HG03108 (cell line): ENCODE measurements around the gene SP1.
A peak's percentile ranks its signal among the peaks of the same experiment; 100 is the strongest.
"Not testable (repeated sequence)": the region's sequence is repeated elsewhere in the genome, so short reads cannot be mapped to it uniquely, and the experiment has no call there.

Experiments
- ATAC-seq: cut with Tn5 transposase; IDR thresholded peaks from one replicate; pipeline ENCODE4 v1.9.1; 2021; ENCODE audit warnings: moderate library complexity; ENCODE audit not compliant: unreplicated experiment

Gene SP1

DNA sequence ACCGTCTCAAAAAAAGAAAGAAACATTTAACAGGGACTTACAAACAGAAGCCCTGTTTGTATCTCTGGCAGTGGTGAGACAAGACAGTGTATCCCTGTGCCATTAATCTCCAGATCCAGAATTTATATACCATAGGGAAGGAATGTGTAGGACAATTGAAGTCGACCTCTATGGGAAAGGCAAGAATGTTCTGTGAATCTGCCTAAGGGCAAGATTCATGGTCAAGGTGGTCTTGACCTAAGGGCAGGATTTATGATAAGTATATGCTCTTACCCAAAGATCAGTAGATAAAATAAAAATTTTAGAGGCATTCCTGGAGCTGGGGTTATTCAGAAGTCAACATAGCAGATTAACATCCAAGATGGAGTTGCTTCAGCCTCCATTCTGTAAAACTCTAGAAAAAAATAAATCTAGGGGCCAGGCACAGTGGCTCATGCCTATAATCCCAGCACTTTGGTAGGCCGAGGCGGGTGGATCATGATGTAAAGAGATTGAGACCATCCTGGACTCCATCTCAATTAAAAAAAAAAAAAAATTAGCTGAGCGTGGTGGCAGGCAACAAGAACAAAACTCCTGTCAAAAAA, 21.0 kb upstream of the SP1 start:
- no peak for ATAC-seq

DNA sequence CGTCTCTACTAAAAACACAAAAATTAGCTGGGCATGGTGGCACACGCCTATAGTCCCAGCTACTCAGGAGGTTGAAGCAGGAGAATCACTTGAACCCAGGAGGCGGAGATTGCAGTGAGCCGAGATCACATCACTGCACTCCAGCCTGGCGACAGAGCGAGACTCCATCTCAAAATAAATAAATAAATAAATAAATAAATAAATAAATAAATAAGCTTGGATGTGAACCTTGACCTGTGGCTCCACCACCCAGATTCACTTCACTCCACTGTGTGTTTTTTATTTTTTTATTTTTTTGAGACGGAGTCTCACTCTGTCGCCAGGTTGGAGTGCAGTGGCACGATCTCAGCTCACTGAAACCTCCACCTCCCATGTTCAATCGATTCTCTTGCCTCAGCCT, 18.3 kb upstream of the SP1 start:
- ATAC-seq = not testable (repeated sequence)

DNA sequence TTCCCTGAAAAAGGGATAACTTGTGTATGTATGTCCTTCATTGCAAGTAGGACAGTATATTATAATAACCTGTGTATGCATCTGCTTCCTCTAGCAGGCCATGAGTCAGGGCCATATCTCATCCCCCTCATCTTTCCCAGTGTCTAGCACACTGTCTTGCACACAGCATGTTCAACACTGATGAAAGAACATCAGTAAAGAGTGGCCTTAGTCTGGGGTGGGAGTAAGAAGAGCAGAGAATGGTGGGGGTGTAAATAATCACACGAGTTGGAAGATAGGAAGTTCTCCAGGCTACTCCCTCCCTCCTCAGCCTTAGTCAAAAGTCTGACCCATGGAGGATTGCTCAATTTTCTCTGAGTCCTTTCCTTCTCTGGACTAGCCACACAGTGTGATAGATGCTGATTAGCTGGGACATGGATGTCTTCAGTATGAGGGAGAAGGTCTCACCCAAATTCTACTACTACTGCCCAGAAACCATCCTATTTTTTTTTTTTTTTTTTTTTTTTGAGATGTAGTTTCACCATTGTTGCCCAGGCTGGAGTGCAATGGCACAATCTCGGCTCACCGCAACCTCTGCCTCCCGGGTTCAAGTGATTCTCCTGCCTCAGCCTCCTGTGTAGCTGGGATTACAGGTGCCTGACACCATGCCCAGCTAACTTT, 14.6 kb upstream of the SP1 start:
- no peak for ATAC-seq

DNA sequence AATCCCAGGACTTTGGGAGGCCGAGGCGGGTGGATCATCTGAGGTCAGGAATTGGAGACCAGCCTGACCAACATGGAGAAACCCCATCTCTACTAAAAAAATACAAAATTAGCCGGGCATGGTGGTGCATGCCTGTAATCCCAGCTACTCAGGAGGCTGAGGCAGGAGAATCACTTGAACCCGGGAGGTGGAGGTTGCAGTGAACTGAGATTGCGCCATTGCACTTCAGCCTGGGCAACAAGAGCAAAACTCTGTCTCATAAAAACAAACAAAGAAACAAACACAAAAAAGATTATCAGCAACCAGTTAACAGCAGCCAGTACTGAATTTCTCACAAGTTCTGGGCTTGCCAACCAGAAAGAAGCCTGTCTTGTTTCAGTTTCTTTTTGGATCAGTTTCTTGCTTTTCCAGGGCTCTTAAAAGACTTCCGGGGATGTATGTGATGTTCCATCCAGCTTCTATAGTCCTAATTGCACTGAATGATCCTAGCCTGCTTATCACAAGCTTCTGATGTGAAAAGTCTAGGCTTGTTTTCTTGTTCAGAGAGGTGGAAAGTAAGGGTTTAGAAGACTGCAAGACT, 6.3 kb upstream of the SP1 start:
- ATAC-seq = not testable (repeated sequence)

GRCh38 chr12:53374277-53374676, 5.7 kb upstream of the SP1 start:
- not testable (repeated sequence) for ATAC-seq

- ATAC-seq = no peak
These were observed 3.2 kb upstream of the SP1 start for GRCh38 chr12:53376747-53377146.

DNA sequence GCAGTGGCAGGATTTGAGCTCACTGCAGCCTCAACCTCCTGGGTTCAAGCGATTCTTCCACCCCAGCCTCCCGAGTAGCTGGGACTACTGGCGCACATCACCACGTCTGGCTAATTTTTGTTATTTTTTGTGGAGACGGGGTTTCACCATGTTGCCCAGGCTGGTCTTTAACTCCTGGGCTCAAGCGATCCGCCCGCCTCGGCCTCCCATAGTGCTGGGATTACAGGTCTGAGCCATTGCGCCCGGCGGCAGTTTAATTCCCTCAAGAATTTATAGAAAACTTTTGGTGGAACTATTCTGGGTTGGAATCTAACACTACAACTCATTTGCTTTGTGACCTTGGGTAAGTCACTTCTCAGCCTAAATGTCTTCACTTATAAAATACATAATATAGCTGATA, 1.8 kb upstream of the SP1 start:
- ATAC-seq = no peak

DNA sequence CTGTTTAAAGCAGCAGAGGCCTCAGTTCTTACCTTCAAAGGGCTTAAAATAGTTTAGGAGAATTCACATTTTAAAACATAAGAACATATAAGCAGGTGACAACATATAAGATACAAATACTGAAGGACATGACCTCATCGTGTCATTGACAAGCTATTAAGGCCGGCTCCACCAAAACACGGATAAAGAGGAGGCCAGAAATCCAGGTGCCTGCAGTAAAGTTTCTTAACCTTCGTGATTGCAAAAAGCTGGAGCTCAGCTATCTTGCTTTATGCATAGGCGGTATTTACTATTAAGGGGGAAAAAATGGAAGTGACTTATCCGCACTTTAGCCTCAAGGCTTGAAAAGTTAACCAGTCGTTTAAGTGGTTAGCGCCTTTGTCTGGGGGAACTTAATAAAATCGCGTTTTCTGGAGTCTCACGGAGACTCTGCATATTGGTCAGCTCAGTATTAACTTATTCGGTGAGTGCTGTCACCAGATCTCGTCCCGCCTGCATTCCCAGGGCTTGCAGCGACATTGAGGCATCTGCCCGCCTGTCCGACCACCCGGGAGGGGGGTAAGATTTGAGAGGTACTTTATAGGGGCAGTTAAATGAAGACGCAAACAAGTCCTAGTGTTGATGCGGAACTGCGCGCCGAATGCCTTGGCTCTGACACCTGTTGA, 1.1 kb upstream of the SP1 start:
- no peak for ATAC-seq

GRCh38 chr12:53379389-53380103, 430 bp upstream of the SP1 start:
- ATAC-seq = peak; percentile 65

DNA sequence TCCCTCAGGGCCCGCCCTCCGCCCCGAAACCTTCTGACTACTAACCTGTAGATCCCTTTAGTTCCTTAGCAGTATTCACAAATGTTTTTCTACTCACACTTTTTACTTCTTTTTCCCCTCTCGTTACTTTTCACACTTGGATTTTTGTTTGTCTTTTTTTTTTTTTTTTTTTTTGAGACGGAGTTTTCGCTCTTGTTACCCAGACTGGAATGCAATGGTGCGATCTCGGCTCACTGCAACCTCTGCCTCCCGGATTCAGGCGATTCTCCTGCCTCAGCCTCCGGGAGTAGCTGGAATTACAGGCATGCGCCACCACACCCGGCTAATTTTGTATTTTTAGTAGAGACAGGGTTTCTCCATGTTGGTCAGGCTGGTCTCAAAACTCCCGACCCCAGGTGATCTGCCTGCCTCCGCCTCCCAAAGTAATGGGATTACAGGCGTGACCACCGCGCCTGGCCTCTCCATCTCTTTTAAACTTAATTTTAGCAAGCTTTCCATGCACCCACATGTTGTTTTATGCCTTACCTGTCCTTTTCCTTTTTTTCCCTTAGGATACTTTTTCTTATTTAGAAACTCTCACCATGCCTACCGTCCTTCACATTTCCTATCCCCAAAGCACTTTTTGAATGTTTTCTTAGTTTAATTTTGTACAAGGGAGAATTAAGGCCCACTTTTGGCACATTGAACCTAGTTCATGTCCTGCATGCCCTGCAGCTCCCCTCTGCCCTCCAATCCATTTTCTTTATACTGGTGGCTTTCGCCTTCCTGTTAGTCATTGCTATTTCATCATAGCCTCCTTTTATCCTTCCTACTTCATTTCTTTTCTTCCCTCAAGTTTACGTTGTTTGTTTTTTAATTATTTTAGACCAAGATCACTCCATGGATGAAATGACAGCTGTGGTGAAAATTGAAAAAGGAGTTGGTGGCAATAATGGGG, 1.1 kb downstream of the SP1 start:
- no peak for ATAC-seq

- no peak for ATAC-seq
These were observed 2.0 kb downstream of the SP1 start for GRCh38 chr12:53381731-53382630.

- ATAC-seq = no peak
These were observed 3.3 kb downstream of the SP1 start for GRCh38 chr12:53383258-53383657.

DNA sequence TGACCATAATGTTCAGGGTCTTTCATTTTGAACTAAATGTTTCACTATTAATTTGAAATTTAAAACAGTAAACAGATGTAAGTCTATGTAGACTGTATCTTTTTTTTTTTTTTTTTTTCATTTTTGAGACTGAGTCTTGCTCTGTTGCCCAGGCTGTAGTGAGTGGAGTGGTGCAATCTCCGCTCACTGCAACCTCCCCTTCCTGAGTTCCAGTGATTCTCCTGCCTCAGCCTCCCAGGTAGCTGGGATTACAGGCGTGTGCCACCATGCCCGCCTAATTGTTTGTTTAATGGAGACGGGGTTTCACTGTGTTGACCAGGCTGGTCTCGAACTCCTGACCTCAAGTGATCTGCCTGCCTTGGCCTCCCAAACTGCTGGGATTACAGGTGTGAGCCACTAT, 6.4 kb downstream of the SP1 start:
- not testable (repeated sequence) for ATAC-seq

GRCh38 chr12:53388932-53389331, 9.0 kb downstream of the SP1 start:
- ATAC-seq = no peak

DNA sequence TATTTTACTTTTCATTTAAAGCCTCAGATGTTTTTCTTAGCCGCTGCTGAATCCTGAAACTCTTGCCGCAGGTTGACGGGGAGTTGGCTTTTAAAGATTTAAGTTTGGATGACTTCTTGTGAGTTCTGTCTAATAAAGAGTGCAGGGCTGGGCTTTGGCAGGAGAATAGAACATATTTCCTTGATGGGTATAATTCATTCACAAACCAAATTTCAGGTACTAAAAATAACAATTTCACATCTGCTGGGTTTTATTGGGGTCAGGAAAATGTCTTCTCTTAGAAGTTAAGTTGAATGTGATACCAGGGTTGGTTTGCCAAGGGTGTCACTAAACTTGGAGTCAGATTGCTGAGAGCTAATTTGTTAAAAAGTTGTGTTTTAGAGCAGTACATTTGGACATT, 9.7 kb downstream of the SP1 start:
- no peak for ATAC-seq

GRCh38 chr12:53391724-53392123, 11.7 kb downstream of the SP1 start:
- no peak for ATAC-seq

DNA sequence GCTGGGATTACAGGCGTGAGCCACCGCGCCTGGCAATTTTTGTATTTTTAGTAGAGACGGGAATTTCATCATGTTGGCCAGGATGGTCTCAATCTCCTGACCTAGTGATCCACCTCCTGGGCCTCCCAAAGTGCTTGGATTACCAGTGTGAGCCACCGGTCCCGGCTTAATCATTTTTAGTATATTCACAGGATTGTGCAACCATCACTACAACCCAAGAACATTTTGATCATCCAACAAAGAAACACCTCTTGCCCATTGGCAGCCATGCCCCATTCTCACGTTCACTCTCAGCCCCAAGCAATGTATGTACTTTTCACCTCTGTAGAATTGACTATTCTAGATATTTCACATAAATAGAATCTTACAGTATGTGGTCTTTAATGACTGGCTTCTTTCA, 19.9 kb downstream of the SP1 start:
- no peak for ATAC-seq

GRCh38 chr12:53402351-53402750, 22.4 kb downstream of the SP1 start:
- ATAC-seq = not testable (repeated sequence)

DNA sequence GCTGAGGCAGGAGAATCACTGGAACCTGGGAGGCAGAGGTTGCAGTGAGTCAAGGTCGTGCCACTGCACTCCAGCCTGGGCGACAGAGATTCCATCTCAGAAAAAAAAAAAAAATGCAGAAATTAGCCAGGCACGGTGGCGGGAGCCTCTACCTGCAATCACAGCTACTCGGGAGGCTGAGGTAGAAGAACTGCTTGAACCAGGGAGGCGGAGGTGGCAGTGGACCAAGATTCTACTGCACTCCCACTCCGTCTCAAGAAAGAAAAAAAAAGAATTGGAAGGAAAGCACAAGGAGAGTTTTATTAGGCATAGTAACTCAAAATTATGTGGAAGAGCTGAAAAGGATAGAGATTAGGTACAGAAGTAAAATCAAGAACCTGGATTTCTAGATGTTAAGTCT, 22.9 kb downstream of the SP1 start:
- ATAC-seq = no peak
